Endothelial cell of umbilical vein (primary cell): ENCODE data around the gene FBXO10. TPM values are rescaled to one million over a fixed set of nuclear protein-coding genes. Genes with fewer than 3 reads are reported as not detected.

ENCODE experiments used
- BruUV-seq: library from RNA; stranded (reverse); fragments of 400-500 nt; replicated peaks from 2 replicates; lab custom pipeline; 2021; lab: Mats Ljungman, UMichigan
- CTCF ChIA-PET: fragments of 300-600, 350-600 bp; sonication (Branson Sonifier 250); formaldehyde crosslinking; loops from one replicate; lab custom pipeline; 2021; ENCODE audit warnings: antibody characterized with exemption, inconsistent platforms; lab: Charles Lee
- POLR2A ChIA-PET: fragments of 300-600, 350-600 bp; sonication (Branson Sonifier 250); formaldehyde crosslinking; loops from one replicate; lab custom pipeline; 2021; ENCODE audit warnings: antibody characterized with exemption, inconsistent platforms; lab: Charles Lee
- DNase-seq: peaks from one replicate; pipeline ENCODE4 v3.0.0-alpha.2; 2011; ENCODE audit warnings: low read depth, low spot score
- FAIRE-seq: peaks from 2 replicates; lab custom pipeline; 2011; peaks lifted over from hg19 to GRCh38; lab: Jason Lieb, UNC
- H2AFZ ChIP-seq: 2 replicates; pipeline ENCODE4 v1.6.0; 2012; ENCODE audit warnings: low read depth, low read length, control low read depth, inconsistent platforms
- H3K27ac ChIP-seq: 2 replicates; pipeline ENCODE4 v1.5.1; 2011; ENCODE audit warnings: low read depth, mild to moderate bottlenecking, control low read depth, low read length, moderate library complexity; ENCODE audit not compliant: insufficient read depth
- H3K27me3 ChIP-seq, 2 experiments: 2 replicates each; pipeline versions ENCODE4 v1.6.0 to v1.6.1; 2011; ENCODE audit warnings: low read length in 2 of 2, mixed read lengths in 1 of 2; ENCODE audit not compliant: control insufficient read depth in 2 of 2, insufficient read depth in 2 of 2
- H3K36me3 ChIP-seq, 2 experiments: 2 replicates in 1 of 2; 3 replicates in 1 of 2; pipeline ENCODE4 v1.5.1; 2011; ENCODE audit warnings: low read length in 2 of 2, mild to moderate bottlenecking in 1 of 2, moderate library complexity in 1 of 2; ENCODE audit not compliant: control insufficient read depth in 2 of 2, insufficient read depth in 2 of 2; ENCODE audit errors: extremely low read depth in 1 of 2
- H3K4me1 ChIP-seq: 3 replicates; pipeline ENCODE4 v1.5.1; 2011; ENCODE audit warnings: mild to moderate bottlenecking, low read length; ENCODE audit not compliant: control insufficient read depth, insufficient read depth; ENCODE audit errors: extremely low read depth
- H3K4me2 ChIP-seq: 2 replicates; pipeline ENCODE4 v1.6.1; 2011; ENCODE audit warnings: low read length, control low read depth, mixed read lengths; ENCODE audit not compliant: insufficient read depth
- H3K4me3 ChIP-seq, 3 experiments: fragments of 200-600 bp in 1 of 3; sonication (generic), shearing (Covaris generic) in 1 of 3; replicated peaks in 1 of 3; 2 replicates each; pipeline ENCODE4 v1.5.1; 2011 to 2016; ENCODE audit warnings: control low read depth in 3 of 3, low read length in 3 of 3, mild to moderate bottlenecking in 2 of 3, inconsistent platforms in 1 of 3, low read depth in 1 of 3, moderate library complexity in 1 of 3; ENCODE audit not compliant: insufficient read depth in 1 of 3
- H3K79me2 ChIP-seq: 2 replicates; pipeline ENCODE4 v1.6.0; 2012; ENCODE audit warnings: low read length, inconsistent platforms; ENCODE audit not compliant: control insufficient read depth, insufficient read depth
- H3K9ac ChIP-seq: replicated peaks from 2 replicates; pipeline ENCODE3; 2011; ENCODE audit warnings: low read length, control low read depth; ENCODE audit not compliant: insufficient read depth; ENCODE audit errors: extremely low read depth
- H3K9me1 ChIP-seq: replicated peaks from 3 replicates; pipeline ENCODE4 v1.6.0; 2011; ENCODE audit warnings: mild to moderate bottlenecking, low read length; ENCODE audit not compliant: control insufficient read depth, insufficient read depth; ENCODE audit errors: extremely low read depth
- H3K9me3 ChIP-seq: replicated peaks from 2 replicates; pipeline ENCODE4 v1.5.1; 2012; ENCODE audit warnings: low read length, inconsistent platforms; ENCODE audit not compliant: control insufficient read depth, insufficient read depth
- H4K20me1 ChIP-seq: replicated peaks from 2 replicates; pipeline ENCODE3; 2011; ENCODE audit warnings: mild to moderate bottlenecking, low read length; ENCODE audit not compliant: control insufficient read depth, insufficient read depth; ENCODE audit errors: extremely low read depth
- EZH2 ChIP-seq: IDR thresholded peaks from 2 replicates; pipeline ENCODE4 v1.6.1; 2012; ENCODE audit warnings: borderline replicate concordance, low read depth, mild to moderate bottlenecking, moderate library complexity, low read length, inconsistent platforms; ENCODE audit not compliant: severe bottlenecking
- FOS ChIP-seq: IDR thresholded peaks from 2 replicates; pipeline ENCODE4 v1.6.1; 2011; ENCODE audit warnings: mild to moderate bottlenecking, low read length, moderate library complexity, borderline replicate concordance; ENCODE audit not compliant: insufficient read depth
- GATA2 ChIP-seq: IDR thresholded peaks from 2 replicates; pipeline ENCODE4 v1.7.0; 2011; ENCODE audit warnings: low read depth, mild to moderate bottlenecking, moderate library complexity, mixed read lengths, low read length; ENCODE audit not compliant: insufficient read length, insufficient read depth
- JUN ChIP-seq: IDR thresholded peaks from 2 replicates; pipeline ENCODE4 v1.6.1; 2011; ENCODE audit warnings: borderline replicate concordance, low read depth; ENCODE audit not compliant: insufficient read length, insufficient read depth
- MYC ChIP-seq: IDR thresholded peaks from one replicate; pipeline ENCODE4 v1.6.1; 2011; ENCODE audit warnings: mild to moderate bottlenecking, low read depth, low read length
- POLR2A ChIP-seq: IDR thresholded peaks from 2 replicates; pipeline ENCODE4 v1.6.1; 2012; ENCODE audit warnings: low read depth, mild to moderate bottlenecking, control low read depth, low read length
- POLR2AphosphoS5 ChIP-seq: IDR thresholded peaks from 2 replicates; pipeline ENCODE4 v1.6.1; 2012; ENCODE audit warnings: low read depth, mild to moderate bottlenecking, control low read depth, low read length, moderate library complexity; ENCODE audit not compliant: insufficient read depth
- dilution Hi-C: fragments of 300-500 bp; cut with MboI; formaldehyde crosslinking; loops from one replicate; pipeline ENCODE4 v1.15.0; 2019; ENCODE audit warnings: low sequenced_read_pairs; ENCODE audit not compliant: extremely low pct_ligation_motif_present
- intact Hi-C: fragments of 100-400 bp; cut with micrococcal nuclease; formaldehyde crosslinking; loops from one replicate; pipeline ENCODE4 v1.10.0; 2022
- polyA plus RNA-seq, 4 experiments: library from polyadenylated mRNA; depleted of rRNA in 3 of 4; stranded (reverse) in 3 of 4; unstranded in 1 of 4; fragments of >200 nt; gene quantifications; 2 replicates each; pipeline versions ENCODE4 v1.2.1 to v1.2.3, GENCODE V29; 2011 to 2012; ENCODE audit warnings: missing spikeins in 1 of 4
- total RNA-seq: library from RNA; stranded (reverse); gene quantifications from 2 replicates; pipeline ENCODE4 v1.2.3, GENCODE V29; 2021
- TF ChIP-seq, protein P1 (sequence below), 2 donors: IDR thresholded peaks; 1 replicate in 1 of 2; 2 replicates in 1 of 2; pipeline ENCODE4 v1.5.1; 2011; ENCODE audit warnings: low read length in 2 of 2, mild to moderate bottlenecking in 2 of 2, moderate library complexity in 2 of 2, control low read depth in 1 of 2, inconsistent platforms in 1 of 2, low read depth in 1 of 2; ENCODE audit not compliant: insufficient read depth in 1 of 2; ENCODE audit errors: extremely low read depth in 1 of 2
- TF ChIP-seq, protein P2 (sequence below): IDR thresholded peaks from 2 replicates; pipeline ENCODE4 v1.6.1; 2011; ENCODE audit not compliant: insufficient read depth, insufficient read length

The FBXO10 gene
- total and polyA plus RNA-seq, 2 donors (not counting 3 experiments of a cell fraction or from before 2014, with no cell fraction given): 11.8 to 14.4 TPM

DNA sequence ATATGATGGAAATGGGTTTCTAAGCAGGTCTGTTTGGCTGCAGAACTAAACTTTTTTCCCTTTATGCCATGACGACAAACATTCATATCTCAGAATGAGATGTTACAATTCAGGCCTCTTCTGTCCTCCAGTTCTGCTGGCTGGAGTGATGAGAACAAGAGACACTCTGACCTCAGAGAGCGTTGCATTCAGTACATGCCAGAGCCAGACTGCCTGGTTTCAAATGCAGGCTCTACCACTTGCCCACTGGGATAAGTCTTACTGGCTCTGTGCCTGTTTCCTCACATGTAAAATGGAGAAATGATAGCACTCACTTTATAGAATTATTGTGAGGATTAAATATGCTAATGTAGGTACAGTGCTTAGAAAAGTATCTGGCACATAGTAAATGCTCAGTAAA lies 41.0 kb upstream of the FBXO10 start:
- ChIA-PET CTCF (no interaction called here), POLR2A (no interaction called here)
- TF ChIP-seq FOS: no peak
- no peak for TF ChIP-seq POLR2AphosphoS5
- TF ChIP-seq MYC: no peak
- no peak for TF ChIP-seq JUN
- TF ChIP-seq, protein P1, sequence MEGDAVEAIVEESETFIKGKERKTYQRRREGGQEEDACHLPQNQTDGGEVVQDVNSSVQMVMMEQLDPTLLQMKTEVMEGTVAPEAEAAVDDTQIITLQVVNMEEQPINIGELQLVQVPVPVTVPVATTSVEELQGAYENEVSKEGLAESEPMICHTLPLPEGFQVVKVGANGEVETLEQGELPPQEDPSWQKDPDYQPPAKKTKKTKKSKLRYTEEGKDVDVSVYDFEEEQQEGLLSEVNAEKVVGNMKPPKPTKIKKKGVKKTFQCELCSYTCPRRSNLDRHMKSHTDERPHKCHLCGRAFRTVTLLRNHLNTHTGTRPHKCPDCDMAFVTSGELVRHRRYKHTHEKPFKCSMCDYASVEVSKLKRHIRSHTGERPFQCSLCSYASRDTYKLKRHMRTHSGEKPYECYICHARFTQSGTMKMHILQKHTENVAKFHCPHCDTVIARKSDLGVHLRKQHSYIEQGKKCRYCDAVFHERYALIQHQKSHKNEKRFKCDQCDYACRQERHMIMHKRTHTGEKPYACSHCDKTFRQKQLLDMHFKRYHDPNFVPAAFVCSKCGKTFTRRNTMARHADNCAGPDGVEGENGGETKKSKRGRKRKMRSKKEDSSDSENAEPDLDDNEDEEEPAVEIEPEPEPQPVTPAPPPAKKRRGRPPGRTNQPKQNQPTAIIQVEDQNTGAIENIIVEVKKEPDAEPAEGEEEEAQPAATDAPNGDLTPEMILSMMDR (IDR thresholded peaks at IDR 0.05; ENCODE audit: extremely low read depth in 1 of 2, insufficient read depth in 1 of 2, low read depth in 1 of 2, low read length in 2 of 2): no peak
- TF ChIP-seq EZH2: no peak
- no peak for TF ChIP-seq GATA2
- TF ChIP-seq, protein P2, sequence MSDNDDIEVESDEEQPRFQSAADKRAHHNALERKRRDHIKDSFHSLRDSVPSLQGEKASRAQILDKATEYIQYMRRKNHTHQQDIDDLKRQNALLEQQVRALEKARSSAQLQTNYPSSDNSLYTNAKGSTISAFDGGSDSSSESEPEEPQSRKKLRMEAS: no peak
- no peak for TF ChIP-seq POLR2A
- Histone ChIP-seq H3K9me1 (no peaks in the 10 kb centered on the region), H4K20me1 (no peaks in the 10 kb centered on the region), H3K36me3 (no peaks in the 10 kb centered on the region), H2AFZ (no peak overlapping the region), H3K4me1 (no peaks in the 10 kb centered on the region), H3K27me3 (peaks cover 10 to 11% of the 10 kb centered on the region in 2 experiments), H3K9ac (no peak overlapping the region), H3K4me3 (no peak overlapping the region), H3K4me2 (no peak overlapping the region), H3K27ac (no peak overlapping the region), H3K79me2 (no peaks in the 10 kb centered on the region), H3K9me3 (no peaks in the 10 kb centered on the region)
- dilution Hi-C loops (no loop called here), intact Hi-C loops (no loop called here)
- FAIRE-seq (no peak), DNase-seq (no peak)
- BruUV-seq: no TSS peak
